ENCODE data around the gene TMEM150A. TPM values are rescaled to one million over a fixed set of nuclear protein-coding genes. Genes with fewer than 3 reads are reported as not detected.

The TMEM150A gene
- total and polyA plus RNA-seq, 2 donors (not counting 3 experiments of a cell fraction or from before 2014, with no cell fraction given) = 17.7 to 35.7 TPM

DNA sequence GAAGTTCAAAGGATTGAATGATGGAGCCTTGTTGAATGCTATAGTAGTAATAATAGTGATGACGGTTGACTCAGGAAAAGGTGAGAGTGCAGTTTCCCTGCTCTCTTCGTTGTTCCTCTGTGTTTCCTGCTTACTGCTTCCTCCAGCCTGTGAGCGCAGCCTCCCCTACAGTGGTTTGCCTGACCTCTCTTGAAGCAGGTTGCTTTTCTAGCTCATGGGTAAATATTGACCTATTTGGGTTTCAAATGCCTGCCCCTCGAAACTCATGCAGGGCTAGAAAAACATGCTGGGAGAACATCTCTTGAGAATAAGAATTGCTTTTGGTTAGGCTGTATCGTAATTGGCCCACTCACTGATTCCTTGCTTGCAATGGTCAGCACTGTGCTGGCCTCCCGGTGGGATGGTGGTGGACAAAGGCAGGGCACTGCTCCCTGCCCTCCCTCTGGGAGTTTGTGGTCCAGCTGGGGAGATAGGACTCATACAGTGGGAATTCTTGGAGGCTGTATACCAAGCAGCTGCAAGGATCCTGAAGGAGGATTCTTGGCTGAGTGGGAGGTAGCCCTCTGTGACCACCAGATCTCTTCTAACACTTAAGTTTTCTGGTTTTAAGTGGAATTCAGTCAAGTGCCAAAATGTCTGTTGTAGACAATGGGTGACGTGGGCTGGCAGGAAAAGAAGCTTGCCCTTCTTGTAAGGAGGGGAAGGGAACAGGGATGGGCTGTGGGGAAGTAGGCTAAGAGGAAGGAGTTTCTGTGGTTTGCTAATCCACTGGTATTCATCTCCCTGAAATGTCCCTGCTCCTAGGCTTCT lies 12.3 kb downstream of the TMEM150A start:
- Histone ChIP-seq H3K9me3 (replicated peaks; ENCODE audit: control insufficient read depth, insufficient read depth, low read length) (no peaks in the 10 kb centered on the region), H3K9ac (replicated peaks; ENCODE audit: extremely low read depth, insufficient read depth, low read length) (peak overlapping the region; percentile 55), H3K9me1 (replicated peaks; ENCODE audit: control insufficient read depth, extremely low read depth, insufficient read depth, low read length) (no peaks in the 10 kb centered on the region), H3K27ac (ENCODE audit: insufficient read depth, low read depth, low read length) (peak overlapping the region; percentile 94), H4K20me1 (replicated peaks; ENCODE audit: control insufficient read depth, extremely low read depth, insufficient read depth, low read length) (no peaks in the 10 kb centered on the region), H3K36me3 (ENCODE audit: control insufficient read depth in 2 of 2, extremely low read depth in 1 of 2, insufficient read depth in 2 of 2, low read length in 2 of 2) (peaks cover 0 to 10% of the 10 kb centered on the region in 2 experiments), H3K27me3 (ENCODE audit: control insufficient read depth in 2 of 2, insufficient read depth in 2 of 2, low read length in 2 of 2) (no peaks in the 10 kb centered on the region), H2AFZ (ENCODE audit: low read depth, low read length) (no peak overlapping the region), H3K4me3 (replicated peaks in 1 of 3; ENCODE audit: insufficient read depth in 1 of 3, low read depth in 1 of 3, low read length in 3 of 3) (peak overlapping the region in 1 of 3 experiments; percentile 5), H3K4me2 (ENCODE audit: insufficient read depth, low read length) (peak overlapping the region; percentile 71), H3K4me1 (ENCODE audit: control insufficient read depth, extremely low read depth, insufficient read depth, low read length) (peaks cover 69% of the 10 kb centered on the region), H3K79me2 (ENCODE audit: control insufficient read depth, insufficient read depth, low read length) (peaks cover 28% of the 10 kb centered on the region)
- ChIA-PET POLR2A (interaction anchor here (1.3 kb wide), 1 partner anchor 13 kb away, joined by 3 read pairs; the partner anchor contains the start of gene TMEM150A), CTCF (interaction anchor here (0.7 to 2.0 kb wide), 4 partner anchors 10 to 51 kb away, joined by 3 to 8 read pairs (median 4); partner anchors contain the start of genes MAT2A and TMEM150A)
- peak; percentile 84 for DNase-seq (ENCODE audit: low read depth, low spot score)
- FAIRE-seq = peak; percentile 76
- dilution Hi-C loops (cut with MboI; ENCODE audit: extremely low pct_ligation_motif_present, low sequenced_read_pairs) = no loop called here
- BruUV-seq (replicated peaks) = no TSS peak
- intact Hi-C loops (cut with micrococcal nuclease) = no loop called here
- TF ChIP-seq FOS (IDR thresholded peaks at IDR 0.05; ENCODE audit: borderline replicate concordance, insufficient read depth, low read length) (peak; percentile 12), POLR2AphosphoS5 (IDR thresholded peaks at IDR 0.05; ENCODE audit: insufficient read depth, low read depth, low read length) (peak; percentile 7), MYC (IDR thresholded peaks at IDR 0.05; ENCODE audit: low read depth, low read length) (no peak)
- TF ChIP-seq, protein P1, sequence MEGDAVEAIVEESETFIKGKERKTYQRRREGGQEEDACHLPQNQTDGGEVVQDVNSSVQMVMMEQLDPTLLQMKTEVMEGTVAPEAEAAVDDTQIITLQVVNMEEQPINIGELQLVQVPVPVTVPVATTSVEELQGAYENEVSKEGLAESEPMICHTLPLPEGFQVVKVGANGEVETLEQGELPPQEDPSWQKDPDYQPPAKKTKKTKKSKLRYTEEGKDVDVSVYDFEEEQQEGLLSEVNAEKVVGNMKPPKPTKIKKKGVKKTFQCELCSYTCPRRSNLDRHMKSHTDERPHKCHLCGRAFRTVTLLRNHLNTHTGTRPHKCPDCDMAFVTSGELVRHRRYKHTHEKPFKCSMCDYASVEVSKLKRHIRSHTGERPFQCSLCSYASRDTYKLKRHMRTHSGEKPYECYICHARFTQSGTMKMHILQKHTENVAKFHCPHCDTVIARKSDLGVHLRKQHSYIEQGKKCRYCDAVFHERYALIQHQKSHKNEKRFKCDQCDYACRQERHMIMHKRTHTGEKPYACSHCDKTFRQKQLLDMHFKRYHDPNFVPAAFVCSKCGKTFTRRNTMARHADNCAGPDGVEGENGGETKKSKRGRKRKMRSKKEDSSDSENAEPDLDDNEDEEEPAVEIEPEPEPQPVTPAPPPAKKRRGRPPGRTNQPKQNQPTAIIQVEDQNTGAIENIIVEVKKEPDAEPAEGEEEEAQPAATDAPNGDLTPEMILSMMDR (IDR thresholded peaks at IDR 0.05; ENCODE audit: extremely low read depth in 1 of 2, insufficient read depth in 1 of 2, low read depth in 1 of 2, low read length in 2 of 2) = no peak

All from endothelial cell of umbilical vein (primary cell).